A673 (cell line): ENCODE results near the gene OR52A1. TPM values are rescaled to one million over a fixed set of nuclear protein-coding genes. Genes with fewer than 3 reads are reported as not detected.
A peak's percentile ranks its signal among the peaks of the same experiment; 100 is the strongest.

ENCODE experiments used
- BruUV-seq: library from RNA; stranded (reverse); fragments of 400-500 nt; replicated peaks from 2 replicates; lab custom pipeline; 2021; lab: Mats Ljungman, UMichigan
- CTCF ChIA-PET: fragments of 300-600 bp; sonication (Branson Sonifier 250); formaldehyde crosslinking; loops from one replicate; lab custom pipeline; 2022; ENCODE audit warnings: antibody characterized with exemption; lab: Charles Lee
- POLR2A ChIA-PET: fragments of 300-600 bp; sonication (Branson Sonifier 250); formaldehyde crosslinking; loops from one replicate; lab custom pipeline; 2022; ENCODE audit warnings: antibody characterized with exemption; ENCODE audit not compliant: low non-redundant PET; lab: Charles Lee
- DNase-seq: peaks from one replicate; pipeline ENCODE4 v3.0.0-alpha.2; 2015; ENCODE audit warnings: low spot score
- H3K27ac ChIP-seq: fragments of 200-600 bp; sonication (generic); 2 replicates; pipeline ENCODE4 v1.5.1; 2016; ENCODE audit warnings: mixed run types, low read depth, mild to moderate bottlenecking, mixed read lengths, antibody characterized with exemption, low read length; ENCODE audit not compliant: poor library complexity, severe bottlenecking
- H3K27me3 ChIP-seq: fragments of 200-600 bp; sonication (generic); replicated peaks from 2 replicates; pipeline ENCODE4 v1.6.1; 2017; ENCODE audit warnings: mixed run types, low read depth, mild to moderate bottlenecking, mixed read lengths, antibody characterized with exemption, low read length; ENCODE audit not compliant: insufficient read depth, poor library complexity
- H3K36me3 ChIP-seq: fragments of 200-600 bp; sonication (generic); 2 replicates; pipeline ENCODE4 v1.6.1; 2016; ENCODE audit warnings: mixed run types, mild to moderate bottlenecking, mixed read lengths, antibody characterized with exemption, low read length; ENCODE audit not compliant: insufficient read depth, poor library complexity, severe bottlenecking
- H3K4me1 ChIP-seq: fragments of 200-600 bp; sonication (generic); 2 replicates; pipeline ENCODE4 v1.6.1; 2017; ENCODE audit warnings: mixed run types, mild to moderate bottlenecking, mixed read lengths, antibody characterized with exemption, low read length; ENCODE audit not compliant: insufficient read depth, poor library complexity, severe bottlenecking
- H3K4me3 ChIP-seq: fragments of 200-600 bp; sonication (generic); 2 replicates; pipeline ENCODE4 v1.5.1; 2016; ENCODE audit warnings: low read depth, mixed run types, mild to moderate bottlenecking, mixed read lengths, low read length; ENCODE audit not compliant: poor library complexity, severe bottlenecking
- H3K9me3 ChIP-seq: fragments of 200-600 bp; sonication (generic); 2 replicates; pipeline ENCODE4 v1.6.1; 2016; ENCODE audit warnings: mixed run types, low read depth, mild to moderate bottlenecking, mixed read lengths, antibody characterized with exemption, low read length; ENCODE audit not compliant: poor library complexity, severe bottlenecking
- CTCF ChIP-seq: fragments of 300-800, 200-600 bp; sonication (generic); conservative IDR thresholded peaks from 2 replicates; pipeline ENCODE4 v1.5.1; 2017; ENCODE audit warnings: low read depth, mild to moderate bottlenecking, antibody characterized with exemption, low read length, moderate library complexity, mixed read lengths
- EZH2 ChIP-seq: fragments of 200-600 bp; sonication (generic); IDR thresholded peaks from 2 replicates; pipeline ENCODE4 v1.6.1; 2017; ENCODE audit warnings: borderline replicate concordance, low read depth, mild to moderate bottlenecking, mixed read lengths, antibody characterized with exemption, low read length; ENCODE audit not compliant: poor library complexity, severe bottlenecking
- intact Hi-C: fragments of 100-400 bp; cut with micrococcal nuclease; formaldehyde crosslinking; loops from one replicate; pipeline ENCODE4 v1.10.0; 2022; ENCODE audit not compliant: unreplicated experiment
- total RNA-seq: library from RNA; stranded (reverse); gene quantifications from 2 replicates; pipeline ENCODE4 v1.2.3, GENCODE V29; 2021

The OR52A1 gene
- total RNA-seq, 1 experiment from 2014 or later = not detected

DNA sequence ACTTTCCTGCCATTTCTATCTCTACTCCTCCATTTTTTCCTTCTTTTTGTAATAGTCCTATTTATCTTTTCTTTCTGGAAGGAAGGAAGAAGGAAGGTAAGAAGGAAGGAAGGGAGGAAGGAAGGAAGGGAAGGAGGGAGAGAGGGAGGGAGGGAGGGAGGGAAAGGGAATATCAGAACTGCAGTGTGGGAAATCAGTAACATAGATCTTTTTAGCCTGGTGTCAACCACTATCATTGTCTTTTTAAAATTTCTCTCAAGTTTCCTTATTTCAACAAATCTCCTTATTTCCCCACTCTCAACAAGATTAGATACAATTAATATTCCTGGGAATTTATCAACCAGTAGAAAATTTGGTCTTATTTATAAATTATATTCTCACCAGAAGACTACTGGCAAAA lies 51.5 kb downstream of the OR52A1 start:
- ChIA-PET POLR2A (no interaction called here), CTCF (no interaction called here)
- Histone ChIP-seq H3K27ac (no peak overlapping the region), H3K4me3 (no peak overlapping the region), H3K36me3 (no peaks in the 10 kb centered on the region), H3K27me3 (no peaks in the 10 kb centered on the region), H3K4me1 (no peaks in the 10 kb centered on the region), H3K9me3 (no peaks in the 10 kb centered on the region)
- intact Hi-C loops = no loop called here
- TF ChIP-seq EZH2 (no peak), CTCF (no peak)
- no peak for DNase-seq
- BruUV-seq = no TSS peak

- Histone ChIP-seq H3K36me3 (no peaks in the 10 kb centered on the region), H3K4me1 (no peaks in the 10 kb centered on the region), H3K9me3 (no peaks in the 10 kb centered on the region), H3K27me3 (no peaks in the 10 kb centered on the region), H3K27ac (no peak overlapping the region), H3K4me3 (no peak overlapping the region)
- ChIA-PET CTCF (no interaction called here), POLR2A (no interaction called here)
- peak; percentile 25 for DNase-seq
- TF ChIP-seq CTCF = no peak
- no peak for TF ChIP-seq EZH2
- no TSS peak for BruUV-seq
- intact Hi-C loops = no loop called here
Observed at GRCh38 chr11:5102246-5102645, 52.3 kb downstream of the OR52A1 start.

DNA sequence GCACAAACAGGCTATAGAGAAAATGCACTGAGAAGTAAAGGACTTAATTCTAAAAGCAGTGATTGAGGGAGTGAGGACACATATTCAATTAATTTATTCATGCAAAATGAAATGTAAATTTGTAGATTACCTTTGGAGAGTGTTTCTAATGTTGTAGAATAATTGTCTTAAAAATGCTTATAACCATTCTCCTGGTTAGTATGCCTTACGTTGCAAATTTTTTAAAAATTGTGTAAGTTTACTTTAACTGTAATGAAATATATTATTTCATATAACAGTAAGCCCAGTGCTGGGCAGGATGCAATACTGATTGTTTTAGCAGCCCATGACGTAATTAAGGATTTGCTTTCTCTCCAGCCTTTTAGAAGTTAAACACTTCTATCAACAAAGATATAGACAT lies 58.5 kb downstream of the OR52A1 start:
- Histone ChIP-seq H3K27me3 (no peaks in the 10 kb centered on the region), H3K27ac (no peak overlapping the region), H3K36me3 (no peaks in the 10 kb centered on the region), H3K9me3 (no peaks in the 10 kb centered on the region), H3K4me3 (no peak overlapping the region), H3K4me1 (no peaks in the 10 kb centered on the region)
- CTCF ChIA-PET = no interaction called here
- BruUV-seq = no TSS peak
- POLR2A ChIA-PET = no interaction called here
- DNase-seq = no peak
- intact Hi-C loops = no loop called here
- TF ChIP-seq CTCF (no peak), EZH2 (no peak)

Other genes starting within 250 kb of the OR52A1 start
- gene OR51G2, start 235.4 kb downstream of the OR52A1 start, total RNA-seq = not detected in 2 replicates
- not detected in 2 replicates for gene OR51G1, start 230.4 kb downstream of the OR52A1 start, total RNA-seq
- gene OR51A4, start 207.2 kb downstream of the OR52A1 start, total RNA-seq = not detected in 2 replicates
- gene OR51A2, start 199.0 kb downstream of the OR52A1 start, total RNA-seq = not detected in 2 replicates
- gene OR51L1, start 159.9 kb downstream of the OR52A1 start, total RNA-seq = not detected in 2 replicates
- not detected in 2 replicates for gene OR52J3, start 108.2 kb downstream of the OR52A1 start, total RNA-seq
- not detected in 2 replicates for gene OR52E2, start 95.1 kb downstream of the OR52A1 start, total RNA-seq
- gene OR52E1, start 85.2 kb downstream of the OR52A1 start, total RNA-seq = not detected in 2 replicates
- not detected in 2 replicates for gene OR52A5, start 16.4 kb downstream of the OR52A1 start, total RNA-seq
- not detected in 2 replicates for gene OR51V1, start 45.9 kb upstream of the OR52A1 start, total RNA-seq
- not detected in 2 replicates for gene HBB, start 72.3 kb upstream of the OR52A1 start, total RNA-seq
- gene HBD, start 79.7 kb upstream of the OR52A1 start, total RNA-seq = not detected in 2 replicates
- not detected in 2 replicates for gene HBG1, start 95.1 kb upstream of the OR52A1 start, total RNA-seq
- gene HBG2, start 100.0 kb upstream of the OR52A1 start, total RNA-seq = not detected in 2 replicates
- not detected in 2 replicates for gene HBE1, start 115.2 kb upstream of the OR52A1 start, total RNA-seq
- not detected in 2 replicates for gene OR51B4, start 147.2 kb upstream of the OR52A1 start, total RNA-seq
- gene OR51B2, start 169.5 kb upstream of the OR52A1 start, total RNA-seq = not detected in 2 replicates
- gene OR51B5, start 188.8 kb upstream of the OR52A1 start, total RNA-seq = not detected in 2 replicates
- not detected in 2 replicates for gene OR51B6, start 196.8 kb upstream of the OR52A1 start, total RNA-seq
- not detected in 2 replicates for gene OR51M1, start 229.1 kb upstream of the OR52A1 start, total RNA-seq